GM21515 (cell line): ENCODE measurements around the gene ATP6AP2.
"Not testable (repeated sequence)": the region's sequence is repeated elsewhere in the genome, so short reads cannot be mapped to it uniquely, and the experiment has no call there.

ENCODE experiments used
- ATAC-seq: cut with Tn5 transposase; IDR thresholded peaks from one replicate; pipeline ENCODE4 v1.9.1; 2021; ENCODE audit not compliant: unreplicated experiment

ATP6AP2 gene

GRCh38 chrX:40580537-40581335 lies at the start of gene ATP6AP2:
Gene ATP6AP2, plus strand, starts transcription at chrX:40580970. Its CDS starts 96 bp downstream, at chrX:40581066.
- peak; percentile 96 for ATAC-seq

GRCh38 chrX:40531056-40531826 lies 49.5 kb upstream of the ATP6AP2 start:
- no peak for ATAC-seq

- no peak for ATAC-seq
Measured at GRCh38 chrX:40537310-40537709, 43.5 kb upstream of the ATP6AP2 start.

- ATAC-seq, result no peak
Measured at GRCh38 chrX:40538406-40538805, 42.4 kb upstream of the ATP6AP2 start.

GRCh38 chrX:40539214-40540142 lies 41.3 kb upstream of the ATP6AP2 start:
- ATAC-seq, result peak; percentile 81

GRCh38 chrX:40542208-40542607 lies 38.6 kb upstream of the ATP6AP2 start:
- ATAC-seq, result no peak

GRCh38 chrX:40542972-40543371 lies 37.8 kb upstream of the ATP6AP2 start:
- ATAC-seq, result no peak

GRCh38 chrX:40543661-40544328 lies 37.0 kb upstream of the ATP6AP2 start:
- ATAC-seq, result no peak

- ATAC-seq, result no peak
Measured at GRCh38 chrX:40544343-40545266, 36.2 kb upstream of the ATP6AP2 start.

- ATAC-seq, result no peak
Measured at GRCh38 chrX:40546870-40547269, 33.9 kb upstream of the ATP6AP2 start.

- no peak for ATAC-seq
Measured at GRCh38 chrX:40550066-40550465, 30.7 kb upstream of the ATP6AP2 start.

- no peak for ATAC-seq
Measured at GRCh38 chrX:40552768-40553167, 28.0 kb upstream of the ATP6AP2 start.

- ATAC-seq, result no peak
Measured at GRCh38 chrX:40558590-40558989, 22.2 kb upstream of the ATP6AP2 start.

GRCh38 chrX:40563784-40564183 lies 17.0 kb upstream of the ATP6AP2 start:
- ATAC-seq, result no peak

GRCh38 chrX:40564447-40564846 lies 16.3 kb upstream of the ATP6AP2 start:
- no peak for ATAC-seq

GRCh38 chrX:40570346-40571093 lies 10.2 kb upstream of the ATP6AP2 start:
- ATAC-seq, result no peak

GRCh38 chrX:40571164-40571563 lies 9.6 kb upstream of the ATP6AP2 start:
- ATAC-seq, result not testable (repeated sequence)

GRCh38 chrX:40571600-40571999 lies 9.2 kb upstream of the ATP6AP2 start:
- no peak for ATAC-seq

- no peak for ATAC-seq
Measured at GRCh38 chrX:40573763-40574162, 7.0 kb upstream of the ATP6AP2 start.
